SK-N-MC (cell line): ENCODE data around the gene KRTAP9-1.
"Not testable (repeated sequence)": the region's sequence is repeated elsewhere in the genome, so short reads cannot be mapped to it uniquely, and the experiment has no call there.

Source experiments
- DNase-seq: peaks from one replicate; pipeline ENCODE4 v3.0.0-alpha.2; 2011; ENCODE audit warnings: low read depth, low spot score
- H3K27ac ChIP-seq: fragments of 200-600 bp; sonication (generic); 2 replicates; pipeline ENCODE4 v1.5.1; 2016; ENCODE audit warnings: mixed run types
- H3K36me3 ChIP-seq: fragments of 200-600 bp; sonication (generic); 2 replicates; pipeline ENCODE4 v1.6.1; 2017; ENCODE audit warnings: antibody characterized with exemption, low read length, mixed read lengths; ENCODE audit not compliant: insufficient read depth
- H3K4me3 ChIP-seq: fragments of 200-600 bp; sonication (generic); 2 replicates; pipeline ENCODE4 v1.5.1; 2016
- H3K9ac ChIP-seq: fragments of 200-600 bp; sonication (generic); 2 replicates; pipeline ENCODE4 v1.8.0; 2017; ENCODE audit warnings: mixed run types, mixed read lengths; ENCODE audit not compliant: insufficient read length
- H3K9me3 ChIP-seq: fragments of 200-600 bp; sonication (generic); 2 replicates; pipeline ENCODE4 v1.6.1; 2017; ENCODE audit warnings: low read depth, mild to moderate bottlenecking, antibody characterized with exemption, low read length, moderate library complexity, mixed read lengths
- EZH2 ChIP-seq: fragments of 200-600 bp; sonication (generic); IDR thresholded peaks from one replicate; pipeline ENCODE4 v1.6.1; 2017; ENCODE audit warnings: antibody characterized with exemption
- FOXP2 ChIP-seq: optimal IDR thresholded peaks from 2 replicates; pipeline ENCODE3; 2011; ENCODE audit warnings: mild to moderate bottlenecking, moderate library complexity; ENCODE audit not compliant: insufficient read depth; ENCODE audit errors: extremely low read length, control extremely low read depth
- POLR2AphosphoS5 ChIP-seq: IDR thresholded peaks from 2 replicates; pipeline ENCODE4 v1.6.1; 2012; ENCODE audit warnings: mild to moderate bottlenecking, low read depth, low read length, borderline replicate concordance

Gene KRTAP9-1

GRCh38 chr17:41150026-41150425, 39.7 kb upstream of the KRTAP9-1 start:
- no peak overlapping the region for H3K4me3 ChIP-seq
- peak overlapping the region; percentile 100 for H3K27ac ChIP-seq
- DNase-seq: no peak
- no peak for TF ChIP-seq FOXP2
- no peak for TF ChIP-seq POLR2AphosphoS5
- TF ChIP-seq EZH2: no peak
- H3K9me3 ChIP-seq: 0 out of 2 replicates have a peak, but pooled peaks cover 2% of the 10 kb centered on the region
- H3K9ac ChIP-seq: no peak overlapping the region
- peaks cover 2% of the 10 kb centered on the region; the same call in 1 of the 2 replicates for H3K36me3 ChIP-seq

GRCh38 chr17:41151525-41151924, 38.2 kb upstream of the KRTAP9-1 start:
- H3K36me3 ChIP-seq: peaks cover 4% of the 10 kb centered on the region; the same call in 1 of the 2 replicates
- H3K9ac ChIP-seq: no peak overlapping the region
- DNase-seq: no peak

DNA sequence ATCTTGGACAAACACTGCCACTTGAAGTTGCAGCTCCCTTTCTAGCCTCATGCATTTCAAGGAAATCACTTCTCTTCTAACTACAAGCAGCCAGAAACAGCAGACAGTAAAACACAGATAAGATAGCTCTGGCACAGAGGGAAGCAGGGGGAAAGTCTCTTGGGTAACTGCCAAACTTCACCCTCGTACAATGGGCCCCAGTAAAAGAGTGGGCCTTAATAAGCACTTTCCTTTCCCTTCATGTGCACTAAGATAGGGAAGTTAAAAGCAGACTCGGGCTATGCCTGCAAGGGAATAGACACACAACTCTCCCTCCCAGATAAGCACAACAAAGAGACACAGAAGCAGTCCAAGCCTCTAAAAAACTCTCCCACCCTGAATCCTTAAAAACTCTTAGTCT, 35.8 kb upstream of the KRTAP9-1 start:
- H3K27ac ChIP-seq: peak overlapping the region; percentile 100
- peak overlapping the region; percentile 19; the same call in 1 of the 2 replicates for H3K4me3 ChIP-seq
- peaks cover 4% of the 10 kb centered on the region; the same call in 1 of the 2 replicates for H3K36me3 ChIP-seq
- TF ChIP-seq POLR2AphosphoS5 (no peak; the same call in 1 of the 2 replicates), FOXP2 (no peak), EZH2 (no peak)
- H3K9me3 ChIP-seq: 0 out of 2 replicates have a peak, but pooled peaks cover 4% of the 10 kb centered on the region
- peak; percentile 60 for DNase-seq
- H3K9ac ChIP-seq: peak overlapping the region; percentile 58

More at GRCh38 chr17:41151525-41151924, 38.2 kb upstream of the KRTAP9-1 start:
- TF ChIP-seq POLR2AphosphoS5: no peak
- no peak for TF ChIP-seq FOXP2
- TF ChIP-seq EZH2: no peak
- Histone ChIP-seq H3K4me3 (no peak overlapping the region), H3K9me3 (0 out of 2 replicates have a peak, but pooled peaks cover 4% of the 10 kb centered on the region), H3K27ac (peak overlapping the region; percentile 100)

DNA sequence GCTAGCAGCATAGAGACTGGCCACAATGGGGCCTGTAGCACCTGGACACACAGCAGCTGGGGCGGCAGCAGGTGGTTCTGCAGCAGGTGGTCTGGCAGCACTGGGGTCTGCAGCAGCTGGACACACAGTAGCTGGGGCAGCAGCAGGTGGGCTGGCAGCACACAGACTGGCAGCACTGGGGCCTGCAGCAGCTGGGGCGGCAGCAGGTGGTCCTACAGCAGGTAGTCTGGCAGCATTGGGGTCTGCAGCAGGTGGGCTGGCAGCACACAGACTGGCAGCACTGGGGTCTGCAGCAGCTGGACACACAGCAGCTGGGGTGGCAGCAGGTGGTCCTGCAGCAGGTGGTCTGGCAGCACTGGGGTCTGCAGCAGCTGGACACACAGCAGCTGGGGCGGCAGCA, 29.5 kb upstream of the KRTAP9-1 start:
- not testable (repeated sequence) for H3K9me3 ChIP-seq, H3K36me3 ChIP-seq, H3K27ac ChIP-seq, DNase-seq, H3K9ac ChIP-seq, H3K4me3 ChIP-seq

GRCh38 chr17:41160648-41161047, 29.0 kb upstream of the KRTAP9-1 start, which contains the start of gene KRTAP4-4:
TSS of gene KRTAP4-4 (minus strand) at chr17:41160748. CDS start at chr17:41160691, 57 bp downstream.
- no peak within 1 kb of the TSS for H3K27ac ChIP-seq
- DNase-seq: no peak
- H3K9me3 ChIP-seq: 0 out of 2 replicates have a peak, but pooled peaks cover 3% of the 10 kb centered on the region
- no peaks in the 10 kb centered on the region for H3K36me3 ChIP-seq
- TF ChIP-seq FOXP2: no peak
- no peak for TF ChIP-seq EZH2
- TF ChIP-seq POLR2AphosphoS5: no peak
- H3K9ac ChIP-seq: no peak within 1 kb of the TSS
- no peak within 1 kb of the TSS for H3K4me3 ChIP-seq

DNA sequence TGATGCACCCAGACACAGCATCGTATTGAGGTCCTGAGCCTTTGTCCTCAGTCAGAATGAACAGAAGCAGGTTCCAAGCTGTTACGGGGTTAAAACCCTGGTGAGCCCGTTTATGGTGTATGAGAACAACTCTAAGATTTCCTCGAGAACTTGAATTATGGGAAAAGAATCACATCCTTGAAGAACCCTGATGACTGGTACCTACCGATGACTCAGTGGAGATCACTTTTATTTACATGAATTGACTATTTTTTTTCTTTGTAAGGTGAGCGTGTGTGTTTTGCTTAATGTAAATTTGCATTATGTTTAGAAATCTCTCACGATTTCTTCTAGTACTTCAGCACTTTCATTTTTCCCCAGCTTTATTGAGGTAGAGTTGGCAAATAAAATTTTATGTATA, 25.9 kb upstream of the KRTAP9-1 start:
- Histone ChIP-seq H3K27ac (peak overlapping the region; percentile 42; the same call in 1 of the 2 replicates), H3K36me3 (no peaks in the 10 kb centered on the region), H3K9me3 (0 out of 2 replicates have a peak, but pooled peaks cover 3% of the 10 kb centered on the region), H3K4me3 (no peak overlapping the region), H3K9ac (no peak overlapping the region)
- no peak for DNase-seq
- TF ChIP-seq POLR2AphosphoS5 (no peak), FOXP2 (no peak), EZH2 (no peak)

DNA sequence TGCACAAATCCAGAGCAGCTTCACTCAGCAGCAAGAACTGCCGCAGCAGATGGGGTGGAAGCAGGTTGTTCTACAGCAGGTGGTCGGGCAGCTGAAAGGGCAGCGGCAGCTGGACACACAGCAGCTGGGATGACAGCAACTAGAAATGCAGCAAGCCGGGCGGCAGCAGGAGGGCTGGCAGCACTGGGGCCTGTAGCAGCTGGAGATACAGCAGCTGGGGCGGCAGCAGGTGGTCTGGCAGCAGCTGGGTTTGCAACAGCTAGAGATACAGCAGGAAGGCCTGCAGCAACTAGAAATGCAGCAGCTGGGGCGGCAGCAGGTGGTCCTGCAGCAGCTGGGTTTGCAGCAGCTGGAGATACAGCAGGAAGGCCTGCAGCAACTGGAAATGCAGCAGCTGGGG, 22.1 kb upstream of the KRTAP9-1 start:
- H3K27ac ChIP-seq: peak overlapping the region; percentile 73
- no peak for DNase-seq
- no peak overlapping the region for H3K9ac ChIP-seq
- H3K36me3 ChIP-seq: no peaks in the 10 kb centered on the region
- 0 out of 2 replicates have a peak, but pooled peaks cover 3% of the 10 kb centered on the region for H3K9me3 ChIP-seq
- peak overlapping the region; percentile 46 for H3K4me3 ChIP-seq
- TF ChIP-seq FOXP2 (no peak), EZH2 (no peak), POLR2AphosphoS5 (no peak)

DNA sequence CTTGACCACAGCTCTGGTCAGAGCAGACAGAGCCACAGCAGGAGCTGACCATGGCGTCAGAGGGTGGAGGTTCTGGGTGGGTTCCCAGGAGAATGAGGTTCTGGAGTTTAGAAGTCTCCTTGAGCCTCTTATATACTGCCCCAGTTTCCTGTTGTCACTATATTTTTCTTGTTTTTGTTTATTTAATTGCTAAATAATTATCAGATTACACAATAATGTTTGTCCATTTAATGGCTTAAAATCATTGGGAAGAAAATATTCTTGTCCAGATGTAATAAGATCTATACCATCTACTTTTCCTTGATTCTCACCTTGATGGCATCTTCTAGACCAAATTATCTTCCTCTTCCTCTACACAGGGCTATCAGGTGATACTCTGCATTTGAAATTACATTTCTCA, 21.6 kb upstream of the KRTAP9-1 start, which contains the start of gene KRTAP4-3:
KRTAP4-3 (minus strand) TSS at position 101 of the 400 bp plus-strand sequence; CDS start at position 52, 49 bp downstream.
- Histone ChIP-seq H3K27ac (peak within 1 kb of the TSS; percentile 77), H3K9me3 (0 out of 2 replicates have a peak, but pooled peaks cover 3% of the 10 kb centered on the region), H3K9ac (peak within 1 kb of the TSS; percentile 13), H3K36me3 (no peaks in the 10 kb centered on the region), H3K4me3 (peak within 1 kb of the TSS; percentile 46)
- DNase-seq: no peak
- no peak for TF ChIP-seq FOXP2
- TF ChIP-seq EZH2: no peak
- TF ChIP-seq POLR2AphosphoS5: no peak

DNA sequence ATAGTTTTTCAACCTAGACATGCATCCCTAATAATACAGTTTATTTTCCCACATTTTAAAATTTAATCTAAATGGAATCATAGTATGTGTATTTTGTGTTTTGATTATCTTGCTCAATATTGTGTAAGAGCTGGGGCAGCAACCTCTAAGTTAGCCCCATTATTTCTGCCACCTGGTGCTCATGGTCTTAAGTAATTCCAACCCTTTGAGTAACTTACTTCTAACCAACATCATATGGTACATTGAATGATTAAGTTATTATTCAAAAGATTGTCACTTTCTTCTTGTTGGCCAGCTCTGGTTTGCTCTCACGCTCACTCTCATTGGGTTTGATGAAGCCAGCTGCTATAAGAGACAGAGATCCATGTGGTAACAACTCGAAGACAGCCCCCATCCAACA, 17.8 kb upstream of the KRTAP9-1 start:
- Histone ChIP-seq H3K36me3 (no peaks in the 10 kb centered on the region), H3K4me3 (no peak overlapping the region), H3K9ac (no peak overlapping the region), H3K9me3 (no peaks in the 10 kb centered on the region), H3K27ac (no peak overlapping the region)
- TF ChIP-seq FOXP2 (no peak), POLR2AphosphoS5 (no peak), EZH2 (no peak)
- DNase-seq: no peak
